ENCODE data around the gene WIPF3. TPM values are rescaled to one million over a fixed set of nuclear protein-coding genes. Genes with fewer than 3 reads are reported as not detected.

WIPF3 gene
- total RNA-seq, 2 donors from 2014 or later = 3.0 to 85.9 TPM

- Histone ChIP-seq H3K27ac (no peak overlapping the region), H3K9me3 (no peaks in the 10 kb centered on the region), H3K27me3 (replicated peaks; ENCODE audit: insufficient read depth) (no peaks in the 10 kb centered on the region), H3K4me3 (no peak overlapping the region), H3K36me3 (no peaks in the 10 kb centered on the region), H3K4me1 (replicated peaks) (no peaks in the 10 kb centered on the region)
- 67% methylated on average over 7 of the region's 7 CpGs for WGBS
- TF ChIP-seq POLR2AphosphoS5 (IDR thresholded peaks at IDR 0.05) = no peak
- no peak for TF ChIP-seq POLR2A (IDR thresholded peaks at IDR 0.05)
- no peak for TF ChIP-seq CTCF (IDR thresholded peaks at IDR 0.05)
- intact Hi-C loops (cut with DNase I) = no loop called here
- DNase-seq (ENCODE audit: low spot score) = no peak
These were observed 33.0 kb downstream of the WIPF3 start for GRCh38 chr7:29839302-29839701.

- 92% methylated on average over 3 of the region's 3 CpGs for WGBS
- intact Hi-C loops (cut with DNase I) = no loop called here
- no peak for DNase-seq (ENCODE audit: low spot score)
- no peaks in the 10 kb centered on the region for H3K9me3 ChIP-seq
- H3K4me1 ChIP-seq (replicated peaks) = no peaks in the 10 kb centered on the region
- H3K27ac ChIP-seq = no peak overlapping the region
- no peaks in the 10 kb centered on the region for H3K27me3 ChIP-seq (replicated peaks; ENCODE audit: insufficient read depth)
- TF ChIP-seq POLR2AphosphoS5 (IDR thresholded peaks at IDR 0.05) = no peak
- no peak overlapping the region for H3K4me3 ChIP-seq
- no peaks in the 10 kb centered on the region for H3K36me3 ChIP-seq
These were observed 33.6 kb downstream of the WIPF3 start for GRCh38 chr7:29839921-29840320.

- 64% methylated on average over 6 of the region's 6 CpGs for WGBS
- H3K36me3 ChIP-seq = no peaks in the 10 kb centered on the region
- H3K4me1 ChIP-seq (replicated peaks) = no peaks in the 10 kb centered on the region
- DNase-seq (ENCODE audit: low spot score) = no peak
- no peak overlapping the region for H3K4me3 ChIP-seq
- intact Hi-C loops (cut with DNase I) = no loop called here
- no peaks in the 10 kb centered on the region for H3K27me3 ChIP-seq (replicated peaks; ENCODE audit: insufficient read depth)
- H3K9me3 ChIP-seq = no peaks in the 10 kb centered on the region
- TF ChIP-seq CTCF (IDR thresholded peaks at IDR 0.05) (no peak), POLR2AphosphoS5 (IDR thresholded peaks at IDR 0.05) (no peak), POLR2A (IDR thresholded peaks at IDR 0.05) (no peak)
- no peak overlapping the region for H3K27ac ChIP-seq
These were observed 34.4 kb downstream of the WIPF3 start for GRCh38 chr7:29840701-29841100.

- Histone ChIP-seq H3K27me3 (replicated peaks; ENCODE audit: insufficient read depth) (no peaks in the 10 kb centered on the region), H3K4me1 (replicated peaks) (no peaks in the 10 kb centered on the region), H3K4me3 (no peak overlapping the region), H3K36me3 (no peaks in the 10 kb centered on the region), H3K27ac (no peak overlapping the region), H3K9me3 (no peaks in the 10 kb centered on the region)
- intact Hi-C loops (cut with DNase I) = no loop called here
- DNase-seq (ENCODE audit: low spot score) = no peak
- TF ChIP-seq POLR2AphosphoS5 (IDR thresholded peaks at IDR 0.05) (no peak), POLR2A (IDR thresholded peaks at IDR 0.05) (no peak), CTCF (IDR thresholded peaks at IDR 0.05) (no peak)
- 94% methylated on average over 11 of the region's 11 CpGs for WGBS
These were observed 35.8 kb downstream of the WIPF3 start for GRCh38 chr7:29841926-29842701.

- no peak overlapping the region for H3K4me3 ChIP-seq
- H3K4me1 ChIP-seq (replicated peaks) = no peaks in the 10 kb centered on the region
- no peak overlapping the region for H3K27ac ChIP-seq
- 35% methylated on average over 8 of the region's 8 CpGs for WGBS
- TF ChIP-seq CTCF (IDR thresholded peaks at IDR 0.05) = no peak
- no peak for TF ChIP-seq POLR2AphosphoS5 (IDR thresholded peaks at IDR 0.05)
- no peak for TF ChIP-seq POLR2A (IDR thresholded peaks at IDR 0.05)
- H3K36me3 ChIP-seq = no peaks in the 10 kb centered on the region
- H3K9me3 ChIP-seq = no peaks in the 10 kb centered on the region
- no peak for DNase-seq (ENCODE audit: low spot score)
- intact Hi-C loops (cut with DNase I) = no loop called here
- H3K27me3 ChIP-seq (replicated peaks; ENCODE audit: insufficient read depth) = no peaks in the 10 kb centered on the region
These were observed 36.8 kb downstream of the WIPF3 start for GRCh38 chr7:29843093-29843492.
